HepG2 (cell line): Measurements from ENCODE around the gene CYBC1. TPM values are rescaled to one million over a fixed set of nuclear protein-coding genes. Genes with fewer than 3 reads are reported as not detected.

ENCODE experiments used
- GTF2F1 ChIP-seq: fragments of 150-350 bp; IDR thresholded peaks from 2 replicates; pipeline ENCODE4 v1.6.1; 2014; ENCODE audit warnings: low read length
- IRF2 ChIP-seq: IDR thresholded peaks from 2 replicates; pipeline ENCODE4 v1.6.1; 2018; ENCODE audit warnings: missing genetic modification reagents, missing compliant biosample characterization
- KDM2A ChIP-seq: sonication (generic); formaldehyde crosslinking; IDR thresholded peaks from 2 replicates; pipeline ENCODE4 v1.4.0; 2020; ENCODE audit warnings: low read depth, missing genetic modification reagents, borderline replicate concordance
- MEIS1 ChIP-seq: sonication (generic); formaldehyde crosslinking; IDR thresholded peaks from 2 replicates; pipeline ENCODE4 v1.9.0; 2021; ENCODE audit warnings: mild to moderate bottlenecking, missing genetic modification reagents, moderate library complexity, borderline replicate concordance
- MTA1 ChIP-seq: sonication (generic); formaldehyde crosslinking; IDR thresholded peaks from 2 replicates; pipeline ENCODE4 v1.4.0; 2020; ENCODE audit warnings: missing genetic modification reagents, mild to moderate bottlenecking, borderline replicate concordance
- NBN ChIP-seq: fragments of 450-650 bp; conservative IDR thresholded peaks from 2 replicates; pipeline ENCODE4 v1.6.1; 2017
- RFX1 ChIP-seq: fragments of 450-650 bp; IDR thresholded peaks from 2 replicates; pipeline ENCODE4 v1.6.1; 2017
- RXRA ChIP-seq: sonication (generic); formaldehyde crosslinking; IDR thresholded peaks from 2 replicates; pipeline ENCODE4 v1.5.1; 2020; ENCODE audit warnings: missing genetic modification reagents
- SP1 ChIP-seq, 2 experiments: fragments of 450-650 bp in 1 of 2; sonication (generic) in 1 of 2; formaldehyde crosslinking in 1 of 2; IDR thresholded peaks; 2 replicates each; pipeline versions ENCODE4 v1.4.0 to v1.6.1; 2016 to 2020; ENCODE audit warnings: missing genetic modification reagents in 1 of 2
- ZFP90 ChIP-seq: sonication (generic); formaldehyde crosslinking; IDR thresholded peaks from 2 replicates; pipeline ENCODE4 v1.8.0; 2022; ENCODE audit warnings: missing genetic modification reagents, mild to moderate bottlenecking, inconsistent platforms, borderline replicate concordance
- ZNF251 ChIP-seq: sonication (generic); formaldehyde crosslinking; IDR thresholded peaks from 2 replicates; pipeline ENCODE4 v1.9.0; 2021; ENCODE audit warnings: mild to moderate bottlenecking, missing genetic modification reagents
- ZNF335 ChIP-seq: sonication (generic); formaldehyde crosslinking; IDR thresholded peaks from 2 replicates; pipeline ENCODE4 v1.4.0; 2020; ENCODE audit warnings: missing genetic modification reagents
- polyA plus RNA-seq, 8 experiments: library from polyadenylated mRNA; depleted of rRNA in 3 of 8; stranded (reverse) in 7 of 8; unstranded in 1 of 8; fragments of >200 nt; fragmentation: Illumina TruSeq in 4 of 8; extraction: Trizol in 4 of 8; gene quantifications; 2 replicates each; pipeline versions ENCODE4 v1.2.1 to v1.2.3, GENCODE V29; 2011 to 2016; ENCODE audit warnings: low read depth in 4 of 8, missing spikeins in 1 of 8, mixed read lengths in 1 of 8; ENCODE audit not compliant: insufficient read depth in 1 of 8
- total RNA-seq, 5 experiments: library from RNA; depleted of rRNA; stranded (reverse); fragments of >200 nt; fragmentation: Illumina TruSeq; extraction: Trizol; gene quantifications; 2 replicates each; pipeline ENCODE4 v1.2.3, GENCODE V29; 2016; ENCODE audit warnings: low read depth in 1 of 5
- TF ChIP-seq, protein P1 (sequence below): sonication (generic); formaldehyde crosslinking; IDR thresholded peaks from 2 replicates; pipeline ENCODE4 v1.4.0; 2020; ENCODE audit warnings: mild to moderate bottlenecking, low read depth, missing genetic modification reagents
- TF ChIP-seq, protein P2 (sequence below): sonication (generic); formaldehyde crosslinking; IDR thresholded peaks from one replicate; pipeline ENCODE4 v1.5.1; 2020; ENCODE audit warnings: mild to moderate bottlenecking, missing genetic modification reagents; ENCODE audit errors: not compliant biosample characterization
- TF ChIP-seq, protein P3 (sequence below): sonication (generic); formaldehyde crosslinking; IDR thresholded peaks from 2 replicates; pipeline ENCODE4 v1.8.0; 2022; ENCODE audit warnings: missing genetic modification reagents, mild to moderate bottlenecking, moderate library complexity, borderline replicate concordance
- TF ChIP-seq, protein P4 (sequence below): sonication (generic); formaldehyde crosslinking; IDR thresholded peaks from 2 replicates; pipeline ENCODE4 v1.8.1; 2022; ENCODE audit warnings: mild to moderate bottlenecking, missing genetic modification reagents

The CYBC1 gene
- total and polyA plus RNA-seq, 2 of the 13 experiments (the other 11 are each of a cell fraction or from before 2014, with no cell fraction given): 43.4 to 44.1 TPM

DNA sequence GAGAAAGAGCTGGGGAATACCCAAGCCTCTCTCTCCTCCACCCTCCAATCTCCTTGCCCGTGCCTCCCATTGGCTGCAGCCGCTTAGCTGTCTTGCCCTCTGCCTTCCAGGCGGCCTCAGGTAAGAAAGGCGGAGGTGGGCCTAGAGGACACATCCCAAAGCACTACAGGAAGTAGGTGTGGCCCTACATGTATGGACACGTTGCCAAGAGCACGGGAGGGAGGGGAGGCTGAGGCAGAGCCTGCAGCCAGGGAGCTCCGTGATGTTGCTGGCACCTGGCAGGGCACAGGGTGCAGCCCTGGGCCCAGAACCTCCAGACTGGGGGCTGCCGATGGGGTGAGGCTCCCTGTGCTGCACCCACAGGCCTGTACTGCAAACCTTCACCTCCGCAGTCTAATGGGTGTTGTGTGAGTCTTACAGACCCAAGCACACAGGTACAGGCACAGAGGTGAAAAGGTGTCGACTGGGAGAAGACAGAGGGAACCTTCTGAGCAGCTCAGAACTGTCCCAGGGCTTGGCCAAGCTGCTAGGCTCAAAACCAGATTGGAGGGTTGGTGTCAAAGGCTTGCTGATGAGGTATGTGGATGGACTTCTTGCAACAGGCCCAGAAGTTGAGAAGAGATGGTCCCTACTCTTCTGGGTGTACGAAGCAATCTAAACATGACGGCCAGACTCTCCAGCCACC, 45.4 kb upstream of the CYBC1 start (continued):
- TF ChIP-seq SP1 (IDR thresholded peaks at IDR 0.05): no peak
- TF ChIP-seq SP1 (CRISPR knock-in tag; IDR thresholded peaks at IDR 0.05): no peak
- TF ChIP-seq NBN: no peak
- TF ChIP-seq MEIS1: peak; percentile 81
- TF ChIP-seq, protein P1, sequence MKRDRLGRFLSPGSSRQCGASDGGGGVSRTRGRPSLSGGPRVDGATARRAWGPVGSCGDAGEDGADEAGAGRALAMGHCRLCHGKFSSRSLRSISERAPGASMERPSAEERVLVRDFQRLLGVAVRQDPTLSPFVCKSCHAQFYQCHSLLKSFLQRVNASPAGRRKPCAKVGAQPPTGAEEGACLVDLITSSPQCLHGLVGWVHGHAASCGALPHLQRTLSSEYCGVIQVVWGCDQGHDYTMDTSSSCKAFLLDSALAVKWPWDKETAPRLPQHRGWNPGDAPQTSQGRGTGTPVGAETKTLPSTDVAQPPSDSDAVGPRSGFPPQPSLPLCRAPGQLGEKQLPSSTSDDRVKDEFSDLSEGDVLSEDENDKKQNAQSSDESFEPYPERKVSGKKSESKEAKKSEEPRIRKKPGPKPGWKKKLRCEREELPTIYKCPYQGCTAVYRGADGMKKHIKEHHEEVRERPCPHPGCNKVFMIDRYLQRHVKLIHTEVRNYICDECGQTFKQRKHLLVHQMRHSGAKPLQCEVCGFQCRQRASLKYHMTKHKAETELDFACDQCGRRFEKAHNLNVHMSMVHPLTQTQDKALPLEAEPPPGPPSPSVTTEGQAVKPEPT: peak; percentile 6; the same call in 1 of the 2 replicates
- TF ChIP-seq MTA1 (CRISPR knock-in tag): peak; percentile 63; the same call in 1 of the 2 replicates
- no peak for TF ChIP-seq IRF2 (CRISPR knock-in tag)
- no peak for TF ChIP-seq ZNF251
- peak; percentile 23; the same call in 1 of the 2 replicates for TF ChIP-seq KDM2A (CRISPR knock-in tag)
- no peak for TF ChIP-seq ZFP90 (CRISPR knock-in tag)
- TF ChIP-seq, protein P2, sequence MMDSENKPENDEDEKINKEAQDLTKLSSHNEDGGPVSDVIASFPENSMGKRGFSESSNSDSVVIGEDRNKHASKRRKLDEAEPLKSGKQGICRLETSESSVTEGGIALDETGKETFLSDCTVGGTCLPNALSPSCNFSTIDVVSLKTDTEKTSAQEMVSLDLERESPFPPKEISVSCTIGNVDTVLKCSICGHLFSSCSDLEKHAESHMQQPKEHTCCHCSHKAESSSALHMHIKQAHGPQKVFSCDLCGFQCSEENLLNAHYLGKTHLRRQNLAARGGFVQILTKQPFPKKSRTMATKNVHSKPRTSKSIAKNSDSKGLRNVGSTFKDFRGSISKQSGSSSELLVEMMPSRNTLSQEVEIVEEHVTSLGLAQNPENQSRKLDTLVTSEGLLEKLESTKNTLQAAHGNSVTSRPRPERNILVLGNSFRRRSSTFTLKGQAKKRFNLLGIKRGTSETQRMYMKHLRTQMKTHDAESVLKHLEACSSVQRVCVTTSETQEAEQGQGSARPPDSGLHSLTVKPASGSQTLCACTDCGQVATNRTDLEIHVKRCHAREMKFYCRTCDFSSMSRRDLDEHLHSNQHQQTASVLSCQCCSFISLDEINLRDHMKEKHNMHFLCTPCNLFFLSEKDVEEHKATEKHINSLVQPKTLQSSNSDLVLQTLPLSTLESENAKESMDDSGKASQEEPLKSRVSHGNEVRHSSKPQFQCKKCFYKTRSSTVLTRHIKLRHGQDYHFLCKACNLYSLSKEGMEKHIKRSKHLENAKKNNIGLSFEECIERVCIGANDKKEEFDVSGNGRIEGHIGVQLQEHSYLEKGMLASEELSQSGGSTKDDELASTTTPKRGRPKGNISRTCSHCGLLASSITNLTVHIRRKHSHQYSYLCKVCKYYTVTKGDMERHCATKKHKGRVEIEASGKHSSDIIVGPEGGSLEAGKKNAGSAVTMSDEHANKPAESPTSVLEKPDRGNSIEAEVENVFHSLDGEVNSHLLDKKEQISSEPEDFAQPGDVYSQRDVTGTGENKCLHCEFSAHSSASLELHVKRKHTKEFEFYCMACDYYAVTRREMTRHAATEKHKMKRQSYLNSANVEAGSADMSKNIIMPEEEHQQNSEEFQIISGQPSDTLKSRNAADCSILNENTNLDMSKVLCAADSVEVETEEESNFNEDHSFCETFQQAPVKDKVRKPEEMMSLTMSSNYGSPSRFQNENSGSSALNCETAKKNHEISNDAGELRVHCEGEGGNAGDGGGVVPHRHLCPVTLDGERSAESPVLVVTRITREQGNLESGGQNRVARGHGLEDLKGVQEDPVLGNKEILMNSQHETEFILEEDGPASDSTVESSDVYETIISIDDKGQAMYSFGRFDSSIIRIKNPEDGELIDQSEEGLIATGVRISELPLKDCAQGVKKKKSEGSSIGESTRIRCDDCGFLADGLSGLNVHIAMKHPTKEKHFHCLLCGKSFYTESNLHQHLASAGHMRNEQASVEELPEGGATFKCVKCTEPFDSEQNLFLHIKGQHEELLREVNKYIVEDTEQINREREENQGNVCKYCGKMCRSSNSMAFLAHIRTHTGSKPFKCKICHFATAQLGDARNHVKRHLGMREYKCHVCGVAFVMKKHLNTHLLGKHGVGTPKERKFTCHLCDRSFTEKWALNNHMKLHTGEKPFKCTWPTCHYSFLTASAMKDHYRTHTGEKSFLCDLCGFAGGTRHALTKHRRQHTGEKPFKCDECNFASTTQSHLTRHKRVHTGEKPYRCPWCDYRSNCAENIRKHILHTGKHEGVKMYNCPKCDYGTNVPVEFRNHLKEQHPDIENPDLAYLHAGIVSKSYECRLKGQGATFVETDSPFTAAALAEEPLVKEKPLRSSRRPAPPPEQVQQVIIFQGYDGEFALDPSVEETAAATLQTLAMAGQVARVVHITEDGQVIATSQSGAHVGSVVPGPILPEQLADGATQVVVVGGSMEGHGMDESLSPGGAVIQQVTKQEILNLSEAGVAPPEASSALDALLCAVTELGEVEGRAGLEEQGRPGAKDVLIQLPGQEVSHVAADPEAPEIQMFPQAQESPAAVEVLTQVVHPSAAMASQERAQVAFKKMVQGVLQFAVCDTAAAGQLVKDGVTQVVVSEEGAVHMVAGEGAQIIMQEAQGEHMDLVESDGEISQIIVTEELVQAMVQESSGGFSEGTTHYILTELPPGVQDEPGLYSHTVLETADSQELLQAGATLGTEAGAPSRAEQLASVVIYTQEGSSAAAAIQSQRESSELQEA: no peak
- TF ChIP-seq ZNF335 (CRISPR knock-in tag): peak; percentile 77; the same call in 1 of the 2 replicates
- TF ChIP-seq RXRA (CRISPR knock-in tag): peak; percentile 50; the same call in 1 of the 2 replicates
- TF ChIP-seq, protein P3, sequence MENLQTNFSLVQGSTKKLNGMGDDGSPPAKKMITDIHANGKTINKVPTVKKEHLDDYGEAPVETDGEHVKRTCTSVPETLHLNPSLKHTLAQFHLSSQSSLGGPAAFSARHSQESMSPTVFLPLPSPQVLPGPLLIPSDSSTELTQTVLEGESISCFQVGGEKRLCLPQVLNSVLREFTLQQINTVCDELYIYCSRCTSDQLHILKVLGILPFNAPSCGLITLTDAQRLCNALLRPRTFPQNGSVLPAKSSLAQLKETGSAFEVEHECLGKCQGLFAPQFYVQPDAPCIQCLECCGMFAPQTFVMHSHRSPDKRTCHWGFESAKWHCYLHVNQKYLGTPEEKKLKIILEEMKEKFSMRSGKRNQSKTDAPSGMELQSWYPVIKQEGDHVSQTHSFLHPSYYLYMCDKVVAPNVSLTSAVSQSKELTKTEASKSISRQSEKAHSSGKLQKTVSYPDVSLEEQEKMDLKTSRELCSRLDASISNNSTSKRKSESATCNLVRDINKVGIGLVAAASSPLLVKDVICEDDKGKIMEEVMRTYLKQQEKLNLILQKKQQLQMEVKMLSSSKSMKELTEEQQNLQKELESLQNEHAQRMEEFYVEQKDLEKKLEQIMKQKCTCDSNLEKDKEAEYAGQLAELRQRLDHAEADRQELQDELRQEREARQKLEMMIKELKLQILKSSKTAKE (CRISPR knock-in tag): no peak
- TF ChIP-seq RFX1: no peak
- TF ChIP-seq GTF2F1: no peak
- TF ChIP-seq, protein P4, sequence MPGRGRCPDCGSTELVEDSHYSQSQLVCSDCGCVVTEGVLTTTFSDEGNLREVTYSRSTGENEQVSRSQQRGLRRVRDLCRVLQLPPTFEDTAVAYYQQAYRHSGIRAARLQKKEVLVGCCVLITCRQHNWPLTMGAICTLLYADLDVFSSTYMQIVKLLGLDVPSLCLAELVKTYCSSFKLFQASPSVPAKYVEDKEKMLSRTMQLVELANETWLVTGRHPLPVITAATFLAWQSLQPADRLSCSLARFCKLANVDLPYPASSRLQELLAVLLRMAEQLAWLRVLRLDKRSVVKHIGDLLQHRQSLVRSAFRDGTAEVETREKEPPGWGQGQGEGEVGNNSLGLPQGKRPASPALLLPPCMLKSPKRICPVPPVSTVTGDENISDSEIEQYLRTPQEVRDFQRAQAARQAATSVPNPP (CRISPR knock-in tag): no peak
